Measurements from ENCODE around the gene RETREG1.
A peak's percentile ranks its signal among the peaks of the same experiment; 100 is the strongest.
"Not testable (repeated sequence)": the region's sequence is repeated elsewhere in the genome, so short reads cannot be mapped to it uniquely, and the experiment has no call there.

The RETREG1 gene

GRCh38 chr5:16628376-16628775 lies 11.6 kb upstream of the RETREG1 start:
- H3K4me1 ChIP-seq (ENCODE audit: insufficient read depth, low read length) = peaks cover 3% of the 10 kb centered on the region; the same call in 1 of the 2 replicates
- H3K9ac ChIP-seq (ENCODE audit: low read depth, low read length) = no peak overlapping the region
- H3K36me3 ChIP-seq (ENCODE audit: insufficient read depth, low read length) = no peaks in the 10 kb centered on the region
- no peaks in the 10 kb centered on the region; the same call in 1 of the 2 replicates for H3K9me3 ChIP-seq (ENCODE audit: control insufficient read depth, insufficient read depth, low read length)

GRCh38 chr5:16626696-16627264 lies 10.0 kb upstream of the RETREG1 start:
- H3K4me1 ChIP-seq (ENCODE audit: insufficient read depth, low read length) = peaks cover 1% of the 10 kb centered on the region; the same call in 1 of the 2 replicates
- no peaks in the 10 kb centered on the region for H3K36me3 ChIP-seq (ENCODE audit: insufficient read depth, low read length)
- H3K9me3 ChIP-seq (ENCODE audit: control insufficient read depth, insufficient read depth, low read length) = no peaks in the 10 kb centered on the region
- H3K9ac ChIP-seq (ENCODE audit: low read depth, low read length) = no peak overlapping the region

GRCh38 chr5:16625096-16625495 lies 8.3 kb upstream of the RETREG1 start:
- Histone ChIP-seq H3K9me3 (ENCODE audit: control insufficient read depth, insufficient read depth, low read length) (no peaks in the 10 kb centered on the region), H3K4me1 (ENCODE audit: insufficient read depth, low read length) (no peaks in the 10 kb centered on the region; the same call in 1 of the 2 replicates), H3K9ac (ENCODE audit: low read depth, low read length) (no peak overlapping the region), H3K36me3 (ENCODE audit: insufficient read depth, low read length) (no peaks in the 10 kb centered on the region)

GRCh38 chr5:16619136-16619535 lies 2.3 kb upstream of the RETREG1 start:
- no peak overlapping the region for H3K9ac ChIP-seq (ENCODE audit: low read depth, low read length)
- peaks cover 7% of the 10 kb centered on the region for H3K4me1 ChIP-seq (ENCODE audit: insufficient read depth, low read length)
- H3K9me3 ChIP-seq (ENCODE audit: control insufficient read depth, insufficient read depth, low read length) = no peaks in the 10 kb centered on the region
- H3K36me3 ChIP-seq (ENCODE audit: insufficient read depth, low read length) = no peaks in the 10 kb centered on the region

- Histone ChIP-seq H3K9ac (ENCODE audit: low read depth, low read length) (no peak overlapping the region), H3K4me1 (ENCODE audit: insufficient read depth, low read length) (peaks cover 7% of the 10 kb centered on the region), H3K36me3 (ENCODE audit: insufficient read depth, low read length) (no peaks in the 10 kb centered on the region), H3K9me3 (ENCODE audit: control insufficient read depth, insufficient read depth, low read length) (no peaks in the 10 kb centered on the region)
Measured at GRCh38 chr5:16618138-16618897, 1.5 kb upstream of the RETREG1 start.

- H3K36me3 ChIP-seq (ENCODE audit: insufficient read depth, low read length) = no peaks in the 10 kb centered on the region
- peaks cover 7% of the 10 kb centered on the region for H3K4me1 ChIP-seq (ENCODE audit: insufficient read depth, low read length)
- peak overlapping the region; percentile 80 for H3K9ac ChIP-seq (ENCODE audit: low read depth, low read length)
- no peaks in the 10 kb centered on the region for H3K9me3 ChIP-seq (ENCODE audit: control insufficient read depth, insufficient read depth, low read length)
Measured at GRCh38 chr5:16617274-16617968, 624 bp upstream of the RETREG1 start.

GRCh38 chr5:16615741-16616535 lies 859 bp downstream of the RETREG1 start:
- no peaks in the 10 kb centered on the region for H3K36me3 ChIP-seq (ENCODE audit: insufficient read depth, low read length)
- H3K9me3 ChIP-seq (ENCODE audit: control insufficient read depth, insufficient read depth, low read length) = no peaks in the 10 kb centered on the region
- peak overlapping the region; percentile 80 for H3K9ac ChIP-seq (ENCODE audit: low read depth, low read length)
- H3K4me1 ChIP-seq (ENCODE audit: insufficient read depth, low read length) = peaks cover 7% of the 10 kb centered on the region

- no peaks in the 10 kb centered on the region; the same call in 1 of the 2 replicates for H3K36me3 ChIP-seq (ENCODE audit: insufficient read depth, low read length)
- H3K9me3 ChIP-seq (ENCODE audit: control insufficient read depth, insufficient read depth, low read length) = no peaks in the 10 kb centered on the region
- peaks cover 7% of the 10 kb centered on the region; the same call in 1 of the 2 replicates for H3K4me1 ChIP-seq (ENCODE audit: insufficient read depth, low read length)
- H3K9ac ChIP-seq (ENCODE audit: low read depth, low read length) = no peak overlapping the region
Measured at GRCh38 chr5:16612007-16612406, 4.8 kb downstream of the RETREG1 start.

- H3K9ac ChIP-seq (ENCODE audit: low read depth, low read length); H3K36me3 ChIP-seq (ENCODE audit: insufficient read depth, low read length); H3K4me1 ChIP-seq (ENCODE audit: insufficient read depth, low read length); H3K9me3 ChIP-seq (ENCODE audit: control insufficient read depth, insufficient read depth, low read length): not testable (repeated sequence)
Measured at GRCh38 chr5:16610896-16611295, 5.9 kb downstream of the RETREG1 start.

- H3K9ac ChIP-seq (ENCODE audit: low read depth, low read length) = no peak overlapping the region
- peaks cover 7% of the 10 kb centered on the region; the same call in 1 of the 2 replicates for H3K4me1 ChIP-seq (ENCODE audit: insufficient read depth, low read length)
- no peaks in the 10 kb centered on the region for H3K9me3 ChIP-seq (ENCODE audit: control insufficient read depth, insufficient read depth, low read length)
- H3K36me3 ChIP-seq (ENCODE audit: insufficient read depth, low read length) = no peaks in the 10 kb centered on the region; the same call in 1 of the 2 replicates
Measured at GRCh38 chr5:16609412-16609811, 7.4 kb downstream of the RETREG1 start.

GRCh38 chr5:16606628-16607027 lies 10.2 kb downstream of the RETREG1 start:
- Histone ChIP-seq H3K9ac (ENCODE audit: low read depth, low read length) (no peak overlapping the region), H3K9me3 (ENCODE audit: control insufficient read depth, insufficient read depth, low read length) (no peaks in the 10 kb centered on the region), H3K4me1 (ENCODE audit: insufficient read depth, low read length) (peaks cover 7% of the 10 kb centered on the region; the same call in 1 of the 2 replicates), H3K36me3 (ENCODE audit: insufficient read depth, low read length) (no peaks in the 10 kb centered on the region; the same call in 1 of the 2 replicates)

GRCh38 chr5:16603701-16604100 lies 13.1 kb downstream of the RETREG1 start:
- Histone ChIP-seq H3K9ac (ENCODE audit: low read depth, low read length) (no peak overlapping the region), H3K9me3 (ENCODE audit: control insufficient read depth, insufficient read depth, low read length) (no peaks in the 10 kb centered on the region), H3K4me1 (ENCODE audit: insufficient read depth, low read length) (no peaks in the 10 kb centered on the region), H3K36me3 (ENCODE audit: insufficient read depth, low read length) (no peaks in the 10 kb centered on the region; the same call in 1 of the 2 replicates)

- no peaks in the 10 kb centered on the region for H3K4me1 ChIP-seq (ENCODE audit: insufficient read depth, low read length)
- no peak overlapping the region for H3K9ac ChIP-seq (ENCODE audit: low read depth, low read length)
- no peaks in the 10 kb centered on the region; the same call in 1 of the 2 replicates for H3K36me3 ChIP-seq (ENCODE audit: insufficient read depth, low read length)
- peaks cover under 1% of the 10 kb centered on the region; the same call in 1 of the 2 replicates for H3K9me3 ChIP-seq (ENCODE audit: control insufficient read depth, insufficient read depth, low read length)
Measured at GRCh38 chr5:16603295-16603694, 13.5 kb downstream of the RETREG1 start.

GRCh38 chr5:16602182-16602581 lies 14.6 kb downstream of the RETREG1 start:
- no peaks in the 10 kb centered on the region; the same call in 1 of the 2 replicates for H3K36me3 ChIP-seq (ENCODE audit: insufficient read depth, low read length)
- peaks cover 2% of the 10 kb centered on the region; the same call in 1 of the 2 replicates for H3K9me3 ChIP-seq (ENCODE audit: control insufficient read depth, insufficient read depth, low read length)
- H3K9ac ChIP-seq (ENCODE audit: low read depth, low read length) = no peak overlapping the region
- H3K4me1 ChIP-seq (ENCODE audit: insufficient read depth, low read length) = no peaks in the 10 kb centered on the region

All from ES-I3 (cell line).